22Rv1 (cell line): ENCODE results near the gene ATP11A.

Experiments
- H3K27ac ChIP-seq: fragments of 450-650 bp; 2 replicates; pipeline ENCODE4 v1.5.1; 2017
- CTCF ChIP-seq: fragments of 450-650 bp; IDR thresholded peaks from 2 replicates; pipeline ENCODE4 v1.5.1; 2017; ENCODE audit warnings: mild to moderate bottlenecking
- ZFX ChIP-seq: fragments of 450-650 bp; IDR thresholded peaks from 2 replicates; pipeline ENCODE4 v1.6.1; 2017; ENCODE audit warnings: antibody characterized with exemption, borderline replicate concordance

The ATP11A gene

GRCh38 chr13:112648101-112648500 is 41.7 kb upstream of the ATP11A start:
- no peak overlapping the region for H3K27ac ChIP-seq
- TF ChIP-seq CTCF: no peak
- no peak for TF ChIP-seq ZFX

GRCh38 chr13:112648966-112649690 is 40.7 kb upstream of the ATP11A start:
- TF ChIP-seq CTCF: no peak
- no peak for TF ChIP-seq ZFX
- H3K27ac ChIP-seq: no peak overlapping the region

GRCh38 chr13:112651311-112651710 is 38.5 kb upstream of the ATP11A start:
- TF ChIP-seq ZFX (no peak), CTCF (no peak)

DNA sequence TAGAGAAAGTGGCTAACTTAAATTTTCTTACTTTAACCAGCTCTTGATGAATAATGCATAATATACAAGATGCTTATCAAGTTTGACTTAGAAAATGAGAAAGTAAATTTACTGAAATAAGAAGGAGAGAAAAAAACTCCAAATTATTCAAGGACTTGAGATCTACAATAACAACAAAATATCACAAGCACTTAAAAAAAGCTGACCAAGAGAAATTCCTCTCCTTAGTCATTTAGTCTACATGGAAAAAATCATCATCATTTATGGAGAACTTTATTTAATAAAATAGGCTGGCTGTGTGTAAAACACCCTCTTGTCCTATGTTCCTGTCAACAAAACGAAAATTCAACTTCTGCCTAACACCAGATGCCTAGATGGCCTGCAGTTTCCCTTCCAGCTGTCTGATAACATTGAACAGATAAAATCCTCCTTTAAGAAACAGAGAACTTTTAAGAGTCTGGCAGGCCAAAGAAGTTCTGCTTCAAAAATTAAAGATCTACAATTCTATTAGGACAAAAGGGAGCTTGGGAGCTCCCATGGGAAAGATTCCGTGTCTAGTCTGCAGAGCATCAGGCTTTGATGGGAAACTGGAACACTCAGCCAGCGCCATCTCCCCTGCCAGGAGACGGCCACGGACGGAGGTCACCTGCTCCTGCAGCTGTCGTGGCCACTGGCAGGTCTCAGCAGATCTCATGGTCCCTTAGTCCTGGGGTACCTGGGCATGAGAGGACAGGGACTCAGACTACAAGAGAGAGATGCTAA is 37.9 kb upstream of the ATP11A start:
- no peak overlapping the region for H3K27ac ChIP-seq
- TF ChIP-seq ZFX (no peak), CTCF (no peak)

More at GRCh38 chr13:112651311-112651710, 38.5 kb upstream of the ATP11A start:
- no peak overlapping the region for H3K27ac ChIP-seq

DNA sequence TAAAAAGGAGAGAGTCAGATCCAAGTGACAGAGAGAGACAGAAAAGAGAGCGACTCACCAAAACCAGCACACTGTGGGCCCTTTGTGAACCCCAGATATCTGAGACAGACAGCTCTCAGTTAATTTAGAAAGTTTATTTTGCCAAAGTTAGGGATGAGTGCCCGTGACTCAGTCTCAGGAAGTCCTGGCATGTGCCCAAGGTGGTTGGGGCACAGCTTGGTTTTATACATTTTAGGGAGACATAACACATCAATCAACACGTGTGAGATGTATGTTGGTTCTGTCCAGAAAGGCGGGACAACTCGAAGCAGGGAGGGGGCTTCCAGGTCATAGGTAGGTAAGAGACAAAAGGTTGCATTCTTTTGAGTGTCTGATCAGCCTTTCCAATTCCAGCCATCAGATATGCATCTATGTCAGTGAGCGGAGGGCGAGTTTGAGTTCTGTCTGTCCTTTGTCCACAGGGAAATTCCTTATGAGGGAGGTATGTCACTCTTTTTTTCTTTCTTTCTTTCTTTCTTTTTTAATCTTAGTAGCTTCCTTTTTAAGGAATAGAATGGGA is 37.2 kb upstream of the ATP11A start:
- no peak for TF ChIP-seq ZFX
- no peak for TF ChIP-seq CTCF
- H3K27ac ChIP-seq: no peak overlapping the region

GRCh38 chr13:112653071-112653470 is 36.8 kb upstream of the ATP11A start:
- TF ChIP-seq ZFX (no peak), CTCF (no peak)
- no peak overlapping the region for H3K27ac ChIP-seq

- TF ChIP-seq CTCF (no peak), ZFX (no peak)
- H3K27ac ChIP-seq: no peak overlapping the region
Measured at GRCh38 chr13:112655913-112656312, 33.9 kb upstream of the ATP11A start.
